HG03060 (cell line): ENCODE results near the gene GPR34.
A peak's percentile ranks its signal among the peaks of the same experiment; 100 is the strongest.
"Not testable (repeated sequence)": the region's sequence is repeated elsewhere in the genome, so short reads cannot be mapped to it uniquely, and the experiment has no call there.

Experiments used
- ATAC-seq: cut with Tn5 transposase; IDR thresholded peaks from one replicate; pipeline ENCODE4 v1.9.1; 2021; ENCODE audit warnings: low read depth, moderate number of reproducible peaks; ENCODE audit not compliant: unreplicated experiment

GPR34 gene

GRCh38 chrX:41688835-41689234, at the start of gene GPR34:
Gene GPR34 (plus strand): TSS chrX:41688973. CDS start chrX:41695634, 6,661 bp downstream.
- ATAC-seq, result no peak

GRCh38 chrX:41646201-41646600, 42.6 kb upstream of the GPR34 start:
- not testable (repeated sequence) for ATAC-seq

- no peak for ATAC-seq
Observed at GRCh38 chrX:41653125-41653524, 35.6 kb upstream of the GPR34 start.

GRCh38 chrX:41655101-41655500, 33.7 kb upstream of the GPR34 start:
- no peak for ATAC-seq

- no peak for ATAC-seq
Observed at GRCh38 chrX:41655631-41656030, 33.1 kb upstream of the GPR34 start.

- ATAC-seq, result no peak
Observed at GRCh38 chrX:41661366-41662095, 27.2 kb upstream of the GPR34 start.

- ATAC-seq, result peak; percentile 52
Observed at GRCh38 chrX:41664375-41664901, 24.3 kb upstream of the GPR34 start.

GRCh38 chrX:41664908-41665307, 23.9 kb upstream of the GPR34 start:
- ATAC-seq, result no peak

GRCh38 chrX:41665686-41666085, 23.1 kb upstream of the GPR34 start:
- no peak for ATAC-seq

- no peak for ATAC-seq
Observed at GRCh38 chrX:41666251-41666650, 22.5 kb upstream of the GPR34 start.

- no peak for ATAC-seq
Observed at GRCh38 chrX:41667631-41668030, 21.1 kb upstream of the GPR34 start.

GRCh38 chrX:41670112-41670511, 18.7 kb upstream of the GPR34 start:
- ATAC-seq, result no peak

- no peak for ATAC-seq
Observed at GRCh38 chrX:41671082-41671481, 17.7 kb upstream of the GPR34 start.

GRCh38 chrX:41672643-41673042, 16.1 kb upstream of the GPR34 start:
- ATAC-seq, result no peak

GRCh38 chrX:41676361-41676760, 12.4 kb upstream of the GPR34 start:
- not testable (repeated sequence) for ATAC-seq

GRCh38 chrX:41677183-41678060, 11.4 kb upstream of the GPR34 start:
- ATAC-seq, result no peak

GRCh38 chrX:41684138-41684537, 4.6 kb upstream of the GPR34 start:
- no peak for ATAC-seq

- ATAC-seq, result no peak
Observed at GRCh38 chrX:41684940-41685339, 3.8 kb upstream of the GPR34 start.

GRCh38 chrX:41686788-41687187, 2.0 kb upstream of the GPR34 start:
- ATAC-seq, result no peak

- ATAC-seq, result no peak
Observed at GRCh38 chrX:41688156-41688555, 617 bp upstream of the GPR34 start.

GRCh38 chrX:41689711-41690110, 938 bp downstream of the GPR34 start:
- ATAC-seq, result no peak
